Chondrocyte (in vitro differentiated cells): Measurements from ENCODE around the gene PCNA. TPM values are rescaled to one million over a fixed set of nuclear protein-coding genes. Genes with fewer than 3 reads are reported as not detected.

Experiments used
- DNase-seq: peaks from one replicate; pipeline ENCODE4 v3.0.0; 2021; ENCODE audit warnings: mixed read lengths, low spot score
- H3K27ac Mint-ChIP-seq: one replicate; pipeline ENCODE4 v1.8.0; 2021; ENCODE audit warnings: mild to moderate bottlenecking, moderate library complexity, mixed read lengths; ENCODE audit not compliant: unreplicated experiment
- H3K27me3 Mint-ChIP-seq: 2 replicates; pipeline ENCODE4 v1.8.0; 2021; ENCODE audit warnings: low read depth, mixed read lengths
- H3K36me3 Mint-ChIP-seq: 2 replicates; pipeline ENCODE4 v1.8.0; 2021; ENCODE audit warnings: low read depth, mixed read lengths
- H3K4me1 Mint-ChIP-seq: 2 replicates; pipeline ENCODE4 v1.8.0; 2021; ENCODE audit warnings: low read depth, mild to moderate bottlenecking, mixed read lengths
- H3K4me3 Mint-ChIP-seq: one replicate; pipeline ENCODE4 v1.8.0; 2021; ENCODE audit warnings: mild to moderate bottlenecking, moderate library complexity, mixed read lengths; ENCODE audit not compliant: unreplicated experiment
- H3K9me3 Mint-ChIP-seq: 2 replicates; pipeline ENCODE4 v1.8.0; 2021; ENCODE audit warnings: low read depth, mixed read lengths
- total RNA-seq: library from RNA; stranded (reverse); gene quantifications from 3 replicates; pipeline ENCODE4 v1.2.1, GENCODE V29; 2021
- TF ChIP-seq, protein P1 (sequence below): fragments of 200-600 bp; sonication (generic); IDR thresholded peaks from 2 replicates; pipeline ENCODE4 v1.5.0; 2021; ENCODE audit warnings: antibody characterized with exemption, mild to moderate bottlenecking, moderate library complexity

Gene PCNA
- total RNA-seq, 1 donor from 2014 or later, result 46.3 TPM

DNA sequence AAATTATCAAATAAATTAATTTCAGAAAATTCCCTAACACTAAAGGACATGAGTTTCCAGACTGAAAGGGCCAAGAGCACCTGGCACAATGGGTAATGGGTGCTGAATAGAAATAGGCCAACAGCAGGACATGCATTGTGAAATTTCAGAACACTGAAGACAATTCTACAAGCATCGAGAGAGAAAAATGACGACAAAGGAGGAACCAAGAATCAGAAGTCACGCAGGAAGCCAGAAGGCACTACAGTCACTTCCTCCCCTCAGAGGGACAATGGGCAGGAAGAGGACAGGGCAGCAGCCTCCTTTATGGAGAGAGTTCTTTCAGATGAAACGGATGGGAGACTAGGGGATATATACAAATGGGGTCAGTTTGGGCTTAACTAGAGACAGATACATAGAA lies 29.6 kb downstream of the PCNA start:
- TF ChIP-seq, protein P1, sequence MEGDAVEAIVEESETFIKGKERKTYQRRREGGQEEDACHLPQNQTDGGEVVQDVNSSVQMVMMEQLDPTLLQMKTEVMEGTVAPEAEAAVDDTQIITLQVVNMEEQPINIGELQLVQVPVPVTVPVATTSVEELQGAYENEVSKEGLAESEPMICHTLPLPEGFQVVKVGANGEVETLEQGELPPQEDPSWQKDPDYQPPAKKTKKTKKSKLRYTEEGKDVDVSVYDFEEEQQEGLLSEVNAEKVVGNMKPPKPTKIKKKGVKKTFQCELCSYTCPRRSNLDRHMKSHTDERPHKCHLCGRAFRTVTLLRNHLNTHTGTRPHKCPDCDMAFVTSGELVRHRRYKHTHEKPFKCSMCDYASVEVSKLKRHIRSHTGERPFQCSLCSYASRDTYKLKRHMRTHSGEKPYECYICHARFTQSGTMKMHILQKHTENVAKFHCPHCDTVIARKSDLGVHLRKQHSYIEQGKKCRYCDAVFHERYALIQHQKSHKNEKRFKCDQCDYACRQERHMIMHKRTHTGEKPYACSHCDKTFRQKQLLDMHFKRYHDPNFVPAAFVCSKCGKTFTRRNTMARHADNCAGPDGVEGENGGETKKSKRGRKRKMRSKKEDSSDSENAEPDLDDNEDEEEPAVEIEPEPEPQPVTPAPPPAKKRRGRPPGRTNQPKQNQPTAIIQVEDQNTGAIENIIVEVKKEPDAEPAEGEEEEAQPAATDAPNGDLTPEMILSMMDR, result no peak
- no peak for DNase-seq
- H3K27ac Mint-ChIP-seq, result no peak overlapping the region
- peaks cover 4% of the 10 kb centered on the region for H3K4me1 Mint-ChIP-seq
- H3K36me3 Mint-ChIP-seq, result peaks cover 5% of the 10 kb centered on the region
- no peaks in the 10 kb centered on the region for H3K9me3 Mint-ChIP-seq
- no peak overlapping the region for H3K4me3 Mint-ChIP-seq
- H3K27me3 Mint-ChIP-seq, result no peaks in the 10 kb centered on the region

GRCh38 chr20:5088688-5089087 lies 31.1 kb downstream of the PCNA start:
- Mint-ChIP-seq H3K27me3 (no peaks in the 10 kb centered on the region), H3K36me3 (peaks cover 7% of the 10 kb centered on the region), H3K9me3 (no peaks in the 10 kb centered on the region), H3K4me1 (peaks cover 7% of the 10 kb centered on the region), H3K4me3 (no peak overlapping the region), H3K27ac (no peak overlapping the region)
- TF ChIP-seq, protein P1, result no peak
- DNase-seq, result no peak

DNA sequence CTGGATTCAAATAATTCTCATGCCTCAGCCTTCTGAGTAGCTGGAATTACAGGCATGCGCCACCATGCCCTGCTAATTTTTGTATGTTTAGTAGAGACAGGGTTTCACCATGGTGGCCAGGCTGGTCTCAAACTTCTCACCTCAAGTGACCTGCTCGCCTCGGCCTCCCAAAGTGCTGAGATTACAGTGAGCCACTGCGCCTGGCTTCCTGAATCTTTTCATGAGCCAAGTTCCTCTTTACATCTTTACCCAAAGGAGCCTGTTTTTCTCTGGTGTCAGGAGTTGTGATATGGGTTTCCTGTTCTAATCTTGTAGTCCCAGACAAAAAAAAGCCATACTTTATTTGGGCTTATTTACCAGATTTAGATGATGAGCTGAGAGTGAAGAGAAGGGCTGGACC lies 34.4 kb downstream of the PCNA start:
- Mint-ChIP-seq H3K36me3 (peaks cover 2% of the 10 kb centered on the region), H3K4me3 (no peak overlapping the region), H3K4me1 (peaks cover 19% of the 10 kb centered on the region), H3K27me3 (no peaks in the 10 kb centered on the region), H3K27ac (peak overlapping the region; percentile 3), H3K9me3 (no peaks in the 10 kb centered on the region)
- TF ChIP-seq, protein P1, result no peak
- no peak for DNase-seq

DNA sequence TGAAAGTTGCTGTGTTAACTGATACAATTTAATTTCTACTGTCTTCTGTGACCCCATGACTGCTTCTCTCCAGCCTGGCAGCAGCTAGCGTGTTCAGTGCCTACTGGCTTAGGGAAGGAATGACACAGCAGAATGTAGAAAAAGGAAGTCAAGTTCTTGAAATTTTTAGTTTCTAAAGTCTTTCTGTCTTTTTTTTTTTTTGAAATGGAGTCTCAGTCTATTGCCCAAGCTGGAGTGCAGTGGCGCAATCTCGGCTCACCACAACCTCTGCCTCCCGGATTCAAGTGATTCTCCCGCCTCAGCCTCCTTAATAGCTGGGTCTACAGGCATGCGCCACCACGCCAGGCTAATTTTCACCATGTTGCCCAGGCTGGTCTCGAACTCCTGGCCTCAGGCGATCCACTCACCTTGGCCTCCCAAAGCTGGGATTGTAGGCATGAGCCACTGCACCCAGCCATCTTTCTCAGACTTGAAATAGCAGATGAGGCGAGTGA lies 39.3 kb downstream of the PCNA start:
- TF ChIP-seq, protein P1, result no peak
- Mint-ChIP-seq H3K4me3 (no peak overlapping the region), H3K9me3 (no peaks in the 10 kb centered on the region), H3K27ac (peak overlapping the region; percentile 86), H3K36me3 (peaks cover 2% of the 10 kb centered on the region), H3K4me1 (peaks cover 23% of the 10 kb centered on the region), H3K27me3 (no peaks in the 10 kb centered on the region)
- no peak for DNase-seq

DNA sequence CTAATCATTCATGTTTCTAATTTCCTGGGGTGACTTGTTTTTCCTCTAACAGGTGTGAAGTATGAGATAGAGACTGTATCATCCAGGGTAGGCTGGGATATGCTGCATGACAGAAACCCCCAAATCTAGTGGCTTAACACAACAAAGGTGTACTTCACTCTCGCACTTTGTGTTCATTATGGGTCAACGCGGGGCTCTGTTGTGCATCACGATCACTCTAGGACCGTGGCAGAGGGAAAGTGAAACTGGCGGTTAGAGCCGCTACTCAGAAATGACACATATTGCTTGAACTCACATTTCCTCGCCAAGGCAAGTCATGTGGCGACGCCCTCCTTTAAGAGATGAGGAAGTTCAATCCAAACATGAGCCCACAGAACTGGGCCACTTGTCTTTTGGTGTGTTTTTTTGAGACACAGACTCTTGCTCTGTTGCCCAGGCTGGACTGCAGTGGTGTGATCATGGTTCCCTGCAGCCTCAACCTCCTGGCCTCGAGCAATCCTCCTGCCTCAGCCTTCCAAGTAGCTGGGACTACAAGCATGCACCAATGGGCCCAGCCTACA lies 41.3 kb downstream of the PCNA start:
- H3K4me1 Mint-ChIP-seq, result peaks cover 28% of the 10 kb centered on the region
- H3K9me3 Mint-ChIP-seq, result no peaks in the 10 kb centered on the region
- DNase-seq, result no peak
- no peak overlapping the region for H3K4me3 Mint-ChIP-seq
- no peaks in the 10 kb centered on the region for H3K27me3 Mint-ChIP-seq
- no peak overlapping the region for H3K27ac Mint-ChIP-seq
- TF ChIP-seq, protein P1, result no peak
- no peaks in the 10 kb centered on the region for H3K36me3 Mint-ChIP-seq
